NCI-H1092 (cell line): Measurements from ENCODE around the gene NXNL1.
A peak's percentile ranks its signal among the peaks of the same experiment; 100 is the strongest.
"Not testable (repeated sequence)": the region's sequence is repeated elsewhere in the genome, so short reads cannot be mapped to it uniquely, and the experiment has no call there.

Source experiments
- DNase-seq: peaks from one replicate; lab custom pipeline; 2025; lab: John Stamatoyannopoulos, UW

The NXNL1 gene

GRCh38 chr19:17486545-17487240 is 26.0 kb upstream of the NXNL1 start:
- DNase-seq = no peak

GRCh38 chr19:17484520-17485185 is 23.9 kb upstream of the NXNL1 start:
- no peak for DNase-seq

GRCh38 chr19:17483605-17484002 is 22.9 kb upstream of the NXNL1 start:
- no peak for DNase-seq

- no peak for DNase-seq
Observed at GRCh38 chr19:17482877-17483604, 22.3 kb upstream of the NXNL1 start.

GRCh38 chr19:17481986-17482385 is 21.3 kb upstream of the NXNL1 start:
- DNase-seq = no peak

- DNase-seq = no peak
Observed at GRCh38 chr19:17479325-17479791, 18.6 kb upstream of the NXNL1 start.

GRCh38 chr19:17475541-17476115 is 14.9 kb upstream of the NXNL1 start:
- DNase-seq = no peak

GRCh38 chr19:17475011-17475540 is 14.3 kb upstream of the NXNL1 start:
- DNase-seq = not testable (repeated sequence)

GRCh38 chr19:17473041-17473440 is 12.3 kb upstream of the NXNL1 start:
- DNase-seq = no peak

- no peak for DNase-seq
Observed at GRCh38 chr19:17471410-17472125, 10.8 kb upstream of the NXNL1 start.

GRCh38 chr19:17470068-17470841 is 9.5 kb upstream of the NXNL1 start, which contains the start of gene SLC27A1:
TSS of gene SLC27A1 (plus strand) at chr19:17470524. CDS start at chr19:17470541, 17 bp downstream.
- peak; percentile 96 for DNase-seq

GRCh38 chr19:17469481-17470067 is 8.8 kb upstream of the NXNL1 start:
- peak; percentile 67 for DNase-seq

- DNase-seq = no peak
Observed at GRCh38 chr19:17469092-17469480, 8.4 kb upstream of the NXNL1 start.

GRCh38 chr19:17468302-17469091 is 7.8 kb upstream of the NXNL1 start:
- no peak for DNase-seq

GRCh38 chr19:17467471-17468301 is 7.0 kb upstream of the NXNL1 start:
- no peak for DNase-seq

- DNase-seq = no peak
Observed at GRCh38 chr19:17466487-17466850, 5.7 kb upstream of the NXNL1 start.

GRCh38 chr19:17458970-17459369 is 1.8 kb downstream of the NXNL1 start:
- no peak for DNase-seq

GRCh38 chr19:17457616-17458015 is 3.1 kb downstream of the NXNL1 start:
- DNase-seq = no peak

GRCh38 chr19:17456127-17456526 is 4.6 kb downstream of the NXNL1 start:
- DNase-seq = no peak
